GM23248 (cell line): ENCODE results near the gene TBX18.

Experiments
- EZH2 ChIP-seq: fragments of 200-600 bp; sonication (generic); IDR thresholded peaks from 2 replicates; pipeline ENCODE4 v1.6.1; 2018; ENCODE audit warnings: antibody characterized with exemption, mild to moderate bottlenecking; ENCODE audit not compliant: insufficient read depth, poor library complexity, severe bottlenecking
- EZH2phosphoT487 ChIP-seq: fragments of 200-600 bp; sonication (generic); IDR thresholded peaks from 2 replicates; pipeline ENCODE4 v1.6.1; 2018; ENCODE audit warnings: antibody characterized with exemption, moderate library complexity, mild to moderate bottlenecking, low read depth; ENCODE audit not compliant: insufficient read depth

DNA sequence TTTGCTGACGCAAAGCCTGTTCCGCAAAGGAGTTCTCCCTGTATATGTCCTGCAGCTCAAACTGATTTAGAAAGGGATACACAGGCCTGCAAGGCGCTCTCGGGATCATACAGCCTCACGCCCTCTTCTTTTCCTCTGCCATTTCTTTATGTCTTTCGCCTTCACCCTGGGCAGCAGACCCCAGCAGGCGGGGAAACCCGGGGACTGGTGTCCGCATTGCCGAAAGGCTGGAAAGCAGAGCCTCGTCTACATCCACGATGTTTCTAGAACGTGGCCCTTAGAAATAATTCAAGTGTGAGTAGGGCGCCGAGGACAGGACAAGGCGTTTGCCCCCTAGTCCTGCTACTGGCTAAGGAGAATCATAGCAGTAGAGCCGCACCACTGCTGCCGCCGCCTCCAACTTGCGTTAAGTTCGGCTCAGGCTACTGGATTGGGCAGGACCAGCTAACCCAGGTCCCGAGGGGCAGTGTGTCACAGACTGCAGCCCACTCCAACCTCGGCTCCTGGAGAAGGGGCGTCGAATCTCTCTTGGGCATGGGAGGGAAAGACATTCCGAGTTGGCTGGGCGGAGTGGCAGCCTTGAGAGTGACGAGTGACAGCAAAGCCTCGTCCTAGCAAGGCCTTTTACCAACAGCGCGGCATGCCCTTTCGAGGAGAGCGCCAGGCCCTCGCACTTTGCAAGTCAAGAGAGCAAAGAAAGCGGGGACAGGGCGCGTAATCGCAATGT is 2.6 kb upstream of the TBX18 start:
- TF ChIP-seq EZH2 (no peak), EZH2phosphoT487 (no peak)
